CD4-positive, CD25-positive, alpha-beta regulatory T cell (primary cell): ENCODE measurements around the gene ANKRD24. TPM values are rescaled to one million over a fixed set of nuclear protein-coding genes. Genes with fewer than 3 reads are reported as not detected.
"Not testable (repeated sequence)": the region's sequence is repeated elsewhere in the genome, so short reads cannot be mapped to it uniquely, and the experiment has no call there.

Experiments used
- ATAC-seq, 2 donors: fragments of 150-1000 bp; cut with Tn5 transposase; one replicate each; pipeline ENCODE4 v1.10.0; 2021; ENCODE audit warnings: low read depth in 2 of 2, moderate number of reproducible peaks in 2 of 2, moderate library complexity in 1 of 2
- DNase-seq, 3 donors: peaks; one replicate each; pipeline versions ENCODE4 v3.0.0 to v3.0.0-alpha.2; 2012 to 2022; ENCODE audit warnings: mixed read lengths in 1 of 3
- H3K27ac ChIP-seq: one replicate; pipeline ENCODE4 v1.7.0; 2013; ENCODE audit warnings: mild to moderate bottlenecking, low read length; ENCODE audit not compliant: insufficient read depth, poor library complexity, severe bottlenecking
- H3K27me3 ChIP-seq: one replicate; pipeline ENCODE4 v1.7.0; 2013; ENCODE audit warnings: low read length; ENCODE audit not compliant: control insufficient read depth, insufficient read depth
- H3K36me3 ChIP-seq: one replicate; pipeline ENCODE4 v1.7.0; 2013; ENCODE audit warnings: mild to moderate bottlenecking, low read length, moderate library complexity; ENCODE audit not compliant: control insufficient read depth, insufficient read depth
- H3K4me1 ChIP-seq: 2 replicates; pipeline ENCODE4 v1.7.0; 2013; ENCODE audit warnings: mild to moderate bottlenecking, low read length; ENCODE audit not compliant: insufficient read depth, control insufficient read depth, poor library complexity, severe bottlenecking
- H3K4me3 ChIP-seq: one replicate; pipeline ENCODE4 v1.7.0; 2013; ENCODE audit warnings: low read depth, mild to moderate bottlenecking, low read length, moderate library complexity
- H3K9me3 ChIP-seq, 2 experiments: 1 replicate in 1 of 2; 2 replicates in 1 of 2; pipeline ENCODE4 v1.7.0; 2013; ENCODE audit warnings: low read length in 2 of 2, mild to moderate bottlenecking in 1 of 2, moderate library complexity in 1 of 2; ENCODE audit not compliant: control insufficient read depth in 2 of 2
- H3K27ac Mint-ChIP-seq, 3 donors: one replicate each; pipeline ENCODE4 v1.8.0; 2020 to 2022; ENCODE audit warnings: mild to moderate bottlenecking in 3 of 3, mixed read lengths in 3 of 3, moderate library complexity in 2 of 3
- H3K27me3 Mint-ChIP-seq: one replicate; pipeline ENCODE4 v1.8.0; 2022; ENCODE audit warnings: mild to moderate bottlenecking, mixed read lengths
- H3K36me3 Mint-ChIP-seq: one replicate; pipeline ENCODE4 v1.8.0; 2020; ENCODE audit warnings: mixed read lengths
- H3K4me1 Mint-ChIP-seq, 4 donors: one replicate each; pipeline ENCODE4 v1.8.0; 2020 to 2022; ENCODE audit warnings: mixed read lengths in 4 of 4, mild to moderate bottlenecking in 1 of 4
- H3K4me3 Mint-ChIP-seq, 4 donors: one replicate each; pipeline ENCODE4 v1.8.0; 2020 to 2022; ENCODE audit warnings: mild to moderate bottlenecking in 4 of 4, mixed read lengths in 4 of 4, moderate library complexity in 3 of 4
- H3K9me3 Mint-ChIP-seq, 7 donors: one replicate each; pipeline ENCODE4 v1.8.0; 2020 to 2022; ENCODE audit warnings: mixed read lengths in 7 of 7, mild to moderate bottlenecking in 3 of 7, moderate library complexity in 2 of 7
- polyA plus RNA-seq, 4 donors: library from polyadenylated mRNA; unstranded; fragments of 300-500 nt; fragmentation: Illumina TruSeq; gene quantifications; one replicate each; pipeline ENCODE4 v1.2.3, GENCODE V29; 2021
- total RNA-seq: library from RNA; stranded (reverse); gene quantifications from one replicate; pipeline ENCODE4 v1.2.3, GENCODE V29; 2022

Gene ANKRD24
- total and polyA plus RNA-seq, 5 donors from 2014 or later = 0.12 to 1.5 (median 0.40) TPM; not detected in 1

DNA sequence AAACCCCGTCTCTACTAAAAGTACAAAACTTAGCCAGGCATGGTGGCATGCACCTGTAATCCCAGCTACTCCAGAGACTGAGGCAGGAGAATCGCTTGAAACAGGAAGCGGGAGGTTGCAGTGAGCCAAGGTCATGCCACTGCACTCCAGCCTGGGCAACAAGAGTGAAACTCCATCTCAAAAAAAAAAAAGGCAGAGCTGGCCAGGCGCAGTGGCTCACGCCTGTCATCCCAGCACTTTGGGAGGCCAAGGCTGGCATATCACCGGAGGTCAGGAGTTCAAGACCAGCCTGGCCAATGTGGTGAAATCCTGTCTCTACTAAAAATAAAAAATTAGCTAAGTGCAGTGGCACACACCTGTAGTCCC lies 91.8 kb downstream of the ANKRD24 start:
- H3K27me3 Mint-ChIP-seq = peaks cover 11% of the 10 kb centered on the region
- not testable (repeated sequence) for H3K4me1 ChIP-seq, H3K27ac Mint-ChIP-seq, DNase-seq, H3K36me3 Mint-ChIP-seq, H3K4me3 Mint-ChIP-seq, H3K4me3 ChIP-seq, H3K9me3 ChIP-seq, H3K4me1 Mint-ChIP-seq, H3K27ac ChIP-seq, H3K9me3 Mint-ChIP-seq, H3K27me3 ChIP-seq, ATAC-seq
- H3K36me3 ChIP-seq = peaks cover 11% of the 10 kb centered on the region

Other genes starting within 250 kb of the ANKRD24 start
- gene NMRK2, start 249.6 kb upstream of the ANKRD24 start, total RNA-seq = not detected
- not detected for gene NMRK2, start 249.6 kb upstream of the ANKRD24 start, polyA plus RNA-seq
- gene DAPK3, start 211.6 kb upstream of the ANKRD24 start, total RNA-seq = 42.3 TPM
- gene DAPK3, start 211.6 kb upstream of the ANKRD24 start, polyA plus RNA-seq = 10 to 100 TPM; 20.7 to 31.3 (median 24.6) TPM
- 2,369 TPM for gene EEF2, start 197.2 kb upstream of the ANKRD24 start, total RNA-seq
- gene EEF2, start 197.2 kb upstream of the ANKRD24 start, polyA plus RNA-seq = 100 to 1,000 TPM; 564 to 602 (median 587) TPM
- 25.4 TPM for gene PIAS4, start 175.0 kb upstream of the ANKRD24 start, total RNA-seq
- gene PIAS4, start 175.0 kb upstream of the ANKRD24 start, polyA plus RNA-seq = 10 to 100 TPM in 1 of 4 donors, 1 to 10 TPM in 3; 4.1 to 10.4 (median 4.4) TPM
- 50.5 TPM for gene ZBTB7A, start 115.8 kb upstream of the ANKRD24 start, total RNA-seq
- 10 to 100 TPM; 19.6 to 30.4 (median 23.7) TPM for gene ZBTB7A, start 115.8 kb upstream of the ANKRD24 start, polyA plus RNA-seq
- 98.2 TPM for gene MAP2K2, start 58.6 kb upstream of the ANKRD24 start, total RNA-seq
- 10 to 100 TPM; 38.5 to 70.2 (median 56.6) TPM for gene MAP2K2, start 58.6 kb upstream of the ANKRD24 start, polyA plus RNA-seq
- not detected for gene CREB3L3, start 29.1 kb upstream of the ANKRD24 start, total RNA-seq
- under 1 TPM in 1 of 4 donors, not detected in 3; 0.07 TPM for gene CREB3L3, start 29.1 kb upstream of the ANKRD24 start, polyA plus RNA-seq
- gene SIRT6, start 126 bp upstream of the ANKRD24 start, total RNA-seq = 34.2 TPM
- 1 to 10 TPM; 1.7 to 4.4 (median 3.1) TPM for gene SIRT6, start 126 bp upstream of the ANKRD24 start, polyA plus RNA-seq
- not detected for gene EBI3, start 46.8 kb downstream of the ANKRD24 start, total RNA-seq
- gene EBI3, start 46.8 kb downstream of the ANKRD24 start, polyA plus RNA-seq = under 1 TPM in 2 of 4 donors, not detected in 2; 0.24 to 0.57 TPM
- 37.7 TPM for gene YJU2, start 64.4 kb downstream of the ANKRD24 start, total RNA-seq
- 10 to 100 TPM; 24.8 to 34.1 (median 28.2) TPM for gene YJU2, start 64.4 kb downstream of the ANKRD24 start, polyA plus RNA-seq
- gene SHD, start 96.6 kb downstream of the ANKRD24 start, total RNA-seq = not detected
- not detected for gene SHD, start 96.6 kb downstream of the ANKRD24 start, polyA plus RNA-seq
- 4.8 TPM for gene TMIGD2, start 119.7 kb downstream of the ANKRD24 start, total RNA-seq
- gene TMIGD2, start 119.7 kb downstream of the ANKRD24 start, polyA plus RNA-seq = 10 to 100 TPM in 2 of 4 donors, 1 to 10 TPM in 2; 4.8 to 17.1 (median 11.1) TPM
- 1.0 TPM for gene FSD1, start 121.9 kb downstream of the ANKRD24 start, total RNA-seq
- 1 to 10 TPM in 1 of 4 donors, under 1 TPM in 1, not detected in 2; 0.76 to 1.6 TPM for gene FSD1, start 121.9 kb downstream of the ANKRD24 start, polyA plus RNA-seq
- gene STAP2, start 156.1 kb downstream of the ANKRD24 start, total RNA-seq = 2.2 TPM
- 1 to 10 TPM; 1.6 to 3.0 (median 2.4) TPM for gene STAP2, start 156.1 kb downstream of the ANKRD24 start, polyA plus RNA-seq
- 12.2 TPM for gene MPND, start 160.9 kb downstream of the ANKRD24 start, total RNA-seq
- 1 to 10 TPM; 4.9 to 7.2 (median 5.7) TPM for gene MPND, start 160.9 kb downstream of the ANKRD24 start, polyA plus RNA-seq
- gene SH3GL1, start 217.9 kb downstream of the ANKRD24 start, total RNA-seq = 54.0 TPM
- gene SH3GL1, start 217.9 kb downstream of the ANKRD24 start, polyA plus RNA-seq = 10 to 100 TPM; 13.4 to 23.0 (median 17.6) TPM
- 28.9 TPM for gene CHAF1A, start 220.0 kb downstream of the ANKRD24 start, total RNA-seq
- gene CHAF1A, start 220.0 kb downstream of the ANKRD24 start, polyA plus RNA-seq = 1 to 10 TPM; 2.6 to 5.5 (median 3.6) TPM